Effector memory CD4-positive, alpha-beta T cell (primary cell): ENCODE results near the gene CDK7.

Experiments
- DNase-seq, 3 donors: peaks; one replicate each; pipeline ENCODE4 v3.0.0-alpha.2; 2020
- H3K27ac ChIP-seq: 2 replicates; pipeline ENCODE4 v1.7.0; 2013; ENCODE audit warnings: mild to moderate bottlenecking, low read length, moderate library complexity; ENCODE audit not compliant: insufficient read depth, poor library complexity, severe bottlenecking
- H3K27me3 ChIP-seq: replicated peaks from 2 replicates; pipeline ENCODE4 v1.7.0; 2013; ENCODE audit warnings: mild to moderate bottlenecking, low read length; ENCODE audit not compliant: insufficient read depth, control insufficient read depth, poor library complexity, severe bottlenecking
- H3K36me3 ChIP-seq: 2 replicates; pipeline ENCODE4 v1.7.0; 2013; ENCODE audit warnings: mild to moderate bottlenecking, low read length, moderate library complexity; ENCODE audit not compliant: control insufficient read depth, insufficient read depth
- H3K4me1 ChIP-seq: 2 replicates; pipeline ENCODE4 v1.7.0; 2013; ENCODE audit warnings: low read length, mild to moderate bottlenecking; ENCODE audit not compliant: control insufficient read depth, insufficient read depth, poor library complexity, severe bottlenecking
- H3K4me3 ChIP-seq: 2 replicates; pipeline ENCODE4 v1.7.0; 2013; ENCODE audit warnings: low read length, low read depth, mild to moderate bottlenecking; ENCODE audit not compliant: insufficient read depth, poor library complexity, severe bottlenecking
- H3K9me3 ChIP-seq: 2 replicates; pipeline ENCODE4 v1.7.0; 2013; ENCODE audit warnings: mild to moderate bottlenecking, low read length, moderate library complexity; ENCODE audit not compliant: control insufficient read depth
- total RNA-seq, 3 donors: gene quantifications; one replicate each; lab custom pipeline; 2026; lab: John Stamatoyannopoulos, UW

Gene CDK7
- 18.5 to 19.2 (median 19.0) reads per million in 3 donors for total RNA-seq

GRCh38 chr5:69234457-69235268, at the start of gene CDK7:
Gene CDK7 (plus strand): TSS chr5:69234886. CDS start chr5:69234976, 90 bp downstream.
- Histone ChIP-seq H3K4me3 (peak within 1 kb of the TSS; percentile 91), H3K9me3 (no peaks in the 10 kb centered on the region), H3K27me3 (no peaks in the 10 kb centered on the region), H3K36me3 (no peaks in the 10 kb centered on the region), H3K27ac (peak within 1 kb of the TSS; percentile 84), H3K4me1 (peaks cover 8% of the 10 kb centered on the region)
- DNase-seq = peak; percentile 82 to 90 (median 89)

DNA sequence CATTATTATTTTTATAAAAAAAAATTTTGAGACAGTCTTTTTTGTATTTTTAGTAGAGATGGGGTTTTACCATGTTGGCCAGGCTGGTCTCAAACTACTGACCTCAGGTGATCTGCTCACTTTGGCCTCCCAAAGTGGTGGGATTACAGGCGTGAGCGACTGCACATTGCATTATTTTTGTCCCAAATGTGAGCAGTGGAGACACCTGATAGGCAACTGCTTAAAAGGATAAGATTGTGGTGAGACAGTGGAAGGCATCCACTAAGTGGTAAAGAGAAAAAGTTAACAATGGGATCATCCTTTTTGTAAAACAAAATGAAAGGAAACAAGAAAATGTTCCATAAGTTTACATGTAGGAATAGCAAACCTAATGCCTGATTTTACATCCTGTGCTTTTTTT, 47.3 kb upstream of the CDK7 start:
- Histone ChIP-seq H3K4me3 (no peak overlapping the region), H3K4me1 (peaks cover 6% of the 10 kb centered on the region), H3K9me3 (no peaks in the 10 kb centered on the region), H3K27me3 (no peaks in the 10 kb centered on the region), H3K27ac (no peak overlapping the region), H3K36me3 (no peaks in the 10 kb centered on the region)
- DNase-seq = no peak

DNA sequence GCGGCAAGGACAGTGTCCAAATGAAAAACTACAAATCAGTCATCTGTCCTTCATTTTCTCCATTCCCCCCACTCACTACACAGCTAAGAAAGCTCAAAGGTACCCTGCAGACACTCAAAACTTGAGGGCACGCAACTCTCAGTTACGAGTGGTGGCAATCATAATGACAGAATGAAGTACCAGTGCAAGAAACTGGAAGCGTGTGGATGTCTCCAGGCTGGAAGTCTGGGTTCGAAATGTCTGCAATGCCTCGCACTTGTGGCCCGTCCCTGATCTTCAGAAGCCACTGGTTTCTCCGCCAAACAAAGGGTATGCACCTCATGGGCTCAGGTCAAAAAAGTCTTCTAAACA, 45.9 kb upstream of the CDK7 start:
- Histone ChIP-seq H3K27me3 (no peaks in the 10 kb centered on the region), H3K4me1 (peaks cover 6% of the 10 kb centered on the region), H3K36me3 (no peaks in the 10 kb centered on the region), H3K9me3 (no peaks in the 10 kb centered on the region), H3K4me3 (peak overlapping the region; percentile 98), H3K27ac (peak overlapping the region; percentile 73)
- DNase-seq = no peak

DNA sequence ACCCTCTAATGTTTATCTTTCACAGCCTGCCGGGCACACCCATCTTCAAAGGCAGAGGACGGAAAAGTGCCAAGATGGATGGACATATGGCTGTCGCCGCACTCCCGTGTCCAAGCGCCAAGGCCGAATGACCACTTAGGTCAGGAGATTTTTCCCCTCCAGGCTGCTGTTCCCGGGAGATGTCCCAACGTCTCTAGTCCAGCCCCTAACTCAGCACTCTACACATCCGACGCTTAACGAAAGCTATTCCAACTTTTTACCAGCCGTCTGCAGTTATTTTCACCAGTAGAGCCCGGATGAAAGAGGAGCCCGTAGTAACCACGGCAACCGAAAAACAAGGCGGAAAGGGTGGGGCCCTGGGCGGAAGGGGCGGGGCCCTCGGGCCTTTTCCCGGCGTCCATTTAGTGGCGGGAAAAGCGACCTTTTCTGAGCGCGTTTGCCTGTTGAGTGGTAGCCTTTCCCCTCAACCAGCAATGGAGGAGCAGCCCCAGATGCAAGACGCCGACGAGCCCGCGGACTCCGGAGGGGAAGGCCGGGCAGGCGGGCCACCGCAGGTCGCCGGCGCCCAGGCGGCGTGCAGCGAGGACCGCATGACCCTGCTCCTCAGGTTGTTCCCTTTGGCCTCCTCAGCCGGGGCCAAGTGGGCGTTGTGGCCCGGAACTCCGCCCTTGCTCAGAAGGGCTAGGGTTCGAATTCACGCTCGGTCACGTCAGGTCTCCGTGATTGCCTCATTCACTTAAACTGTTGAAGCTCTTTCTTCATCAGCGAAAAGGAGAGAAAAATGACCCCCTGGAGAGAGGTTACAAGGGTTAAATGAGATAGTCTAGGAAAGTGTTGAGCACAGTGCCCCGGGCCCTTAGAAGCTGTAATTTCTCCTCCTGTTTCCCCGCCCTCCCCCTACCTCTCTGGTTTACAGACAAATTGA, 45.3 kb upstream of the CDK7 start, which contains the start of gene CENPH:
CENPH (plus strand) TSS at position 422 of the 925 bp plus-strand sequence; CDS start at position 474, 52 bp downstream.
- peak; percentile 84 to 87 (median 86) for DNase-seq
- H3K9me3 ChIP-seq = no peaks in the 10 kb centered on the region
- no peaks in the 10 kb centered on the region for H3K27me3 ChIP-seq
- H3K4me3 ChIP-seq = peak within 1 kb of the TSS; percentile 98
- H3K4me1 ChIP-seq = peaks cover 6% of the 10 kb centered on the region
- H3K27ac ChIP-seq = peak within 1 kb of the TSS; percentile 73
- no peaks in the 10 kb centered on the region for H3K36me3 ChIP-seq

DNA sequence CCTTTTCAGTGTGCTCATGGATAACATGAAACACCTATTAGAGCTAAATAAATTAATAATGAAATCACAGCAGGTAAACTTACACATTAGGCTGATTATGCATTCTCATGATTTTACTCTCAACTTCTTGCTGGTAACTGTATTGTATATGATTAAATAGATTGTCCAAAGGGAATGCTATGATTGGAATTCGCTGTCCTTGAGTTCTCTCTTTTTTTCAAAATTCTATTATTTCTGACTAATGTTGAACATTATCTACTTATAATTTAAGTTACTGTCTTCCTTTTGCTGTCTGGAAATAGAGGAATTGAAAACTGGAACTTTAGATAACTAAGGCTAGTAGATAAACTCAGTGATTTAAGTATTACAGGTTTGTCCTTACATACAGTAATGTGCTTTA, 32.2 kb upstream of the CDK7 start:
- H3K36me3 ChIP-seq = no peaks in the 10 kb centered on the region
- H3K27me3 ChIP-seq = no peaks in the 10 kb centered on the region
- H3K4me3 ChIP-seq = no peak overlapping the region
- H3K4me1 ChIP-seq = no peaks in the 10 kb centered on the region
- DNase-seq = no peak
- no peaks in the 10 kb centered on the region for H3K9me3 ChIP-seq
- no peak overlapping the region for H3K27ac ChIP-seq

GRCh38 chr5:69206528-69207190, 28.0 kb upstream of the CDK7 start:
- DNase-seq = no peak
- no peaks in the 10 kb centered on the region for H3K27me3 ChIP-seq
- no peak overlapping the region for H3K27ac ChIP-seq

DNA sequence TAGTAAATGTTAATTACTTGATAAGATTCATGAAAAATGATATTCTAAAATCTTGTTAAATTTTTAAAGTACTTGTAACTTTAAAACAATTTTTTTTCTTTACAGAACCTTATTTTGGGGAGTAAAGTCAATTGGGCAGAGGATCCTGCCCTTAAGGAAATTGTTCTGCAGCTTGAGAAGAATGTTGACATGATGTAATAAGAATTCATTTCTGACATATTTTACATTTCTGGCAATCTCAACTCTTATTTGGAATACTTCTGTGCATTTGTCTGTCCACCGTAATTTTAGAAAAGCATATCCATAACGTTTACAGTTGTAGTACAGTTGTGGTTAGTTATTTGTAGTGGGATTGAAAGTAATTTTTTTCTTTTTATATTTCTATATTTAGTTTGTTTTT, 25.1 kb upstream of the CDK7 start:
- H3K4me3 ChIP-seq = no peak overlapping the region
- no peaks in the 10 kb centered on the region for H3K36me3 ChIP-seq
- DNase-seq = no peak
- no peaks in the 10 kb centered on the region for H3K4me1 ChIP-seq
- no peaks in the 10 kb centered on the region for H3K27me3 ChIP-seq
- H3K9me3 ChIP-seq = no peaks in the 10 kb centered on the region
- no peak overlapping the region for H3K27ac ChIP-seq

More at GRCh38 chr5:69206528-69207190, 28.0 kb upstream of the CDK7 start:
- no peaks in the 10 kb centered on the region for H3K9me3 ChIP-seq
- H3K36me3 ChIP-seq = no peaks in the 10 kb centered on the region
- no peaks in the 10 kb centered on the region for H3K4me1 ChIP-seq
- H3K4me3 ChIP-seq = no peak overlapping the region

- H3K9me3 ChIP-seq = no peaks in the 10 kb centered on the region
Measured at GRCh38 chr5:69211200-69211599, 23.5 kb upstream of the CDK7 start.

DNA sequence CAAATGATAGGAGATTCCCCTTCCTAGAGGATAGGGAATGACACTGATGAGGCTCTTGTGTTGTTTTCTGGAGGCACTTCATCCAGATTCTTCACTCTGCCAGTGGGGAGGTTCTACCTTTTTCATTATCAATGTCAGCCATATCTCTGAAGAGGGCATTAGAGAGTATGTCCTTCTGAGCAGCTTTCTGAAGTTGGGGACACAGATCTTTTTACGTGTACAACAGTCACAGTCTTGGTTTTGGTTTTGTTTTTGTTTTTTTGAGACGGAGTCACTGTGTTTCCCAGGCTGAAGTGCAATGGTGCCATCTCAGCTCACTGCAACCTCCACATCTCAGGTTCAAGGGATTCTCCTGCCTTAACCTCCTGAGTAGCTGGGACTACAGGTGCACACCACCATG, 22.7 kb upstream of the CDK7 start:
- H3K27ac ChIP-seq = no peak overlapping the region
- no peaks in the 10 kb centered on the region for H3K36me3 ChIP-seq
- H3K27me3 ChIP-seq = no peaks in the 10 kb centered on the region
- no peaks in the 10 kb centered on the region for H3K9me3 ChIP-seq
- no peak overlapping the region for H3K4me3 ChIP-seq
- DNase-seq = no peak
- no peaks in the 10 kb centered on the region for H3K4me1 ChIP-seq

More at GRCh38 chr5:69211200-69211599, 23.5 kb upstream of the CDK7 start:
- H3K4me1 ChIP-seq = no peaks in the 10 kb centered on the region
- H3K27ac ChIP-seq = no peak overlapping the region
- H3K4me3 ChIP-seq = no peak overlapping the region
- H3K27me3 ChIP-seq = no peaks in the 10 kb centered on the region
- H3K36me3 ChIP-seq = no peaks in the 10 kb centered on the region
- no peak for DNase-seq
